PFSK-1 (cell line): ENCODE measurements around the gene ADO.

Experiments
- FOXP2 ChIP-seq: optimal IDR thresholded peaks from 2 replicates; pipeline ENCODE3; 2011; ENCODE audit warnings: borderline replicate concordance, control low read depth, inconsistent platforms; ENCODE audit not compliant: insufficient read depth; ENCODE audit errors: extremely low read length, extremely low read depth
- POLR2AphosphoS5 ChIP-seq: IDR thresholded peaks from 2 replicates; pipeline ENCODE4 v1.6.1; 2012; ENCODE audit warnings: low read depth, mild to moderate bottlenecking, control low read depth, low read length, moderate library complexity
- SIN3A ChIP-seq: IDR thresholded peaks from 2 replicates; pipeline ENCODE4 v1.6.1; 2012; ENCODE audit warnings: mild to moderate bottlenecking, low read length, moderate library complexity, borderline replicate concordance; ENCODE audit not compliant: insufficient read depth
- TAF1 ChIP-seq: IDR thresholded peaks from 2 replicates; pipeline ENCODE4 v1.6.1; 2012; ENCODE audit warnings: low read length, control low read depth, borderline replicate concordance; ENCODE audit not compliant: insufficient read depth
- TF ChIP-seq, protein P1 (sequence below), 2 experiments: IDR thresholded peaks; 2 replicates each; pipeline versions ENCODE4 v1.6.1 to v1.8.0; 2011 to 2012; ENCODE audit warnings: low read depth in 2 of 2, low read length in 2 of 2, control low read depth in 1 of 2, inconsistent platforms in 1 of 2, mild to moderate bottlenecking in 1 of 2, moderate library complexity in 1 of 2; ENCODE audit not compliant: insufficient read depth in 1 of 2

The ADO gene

DNA sequence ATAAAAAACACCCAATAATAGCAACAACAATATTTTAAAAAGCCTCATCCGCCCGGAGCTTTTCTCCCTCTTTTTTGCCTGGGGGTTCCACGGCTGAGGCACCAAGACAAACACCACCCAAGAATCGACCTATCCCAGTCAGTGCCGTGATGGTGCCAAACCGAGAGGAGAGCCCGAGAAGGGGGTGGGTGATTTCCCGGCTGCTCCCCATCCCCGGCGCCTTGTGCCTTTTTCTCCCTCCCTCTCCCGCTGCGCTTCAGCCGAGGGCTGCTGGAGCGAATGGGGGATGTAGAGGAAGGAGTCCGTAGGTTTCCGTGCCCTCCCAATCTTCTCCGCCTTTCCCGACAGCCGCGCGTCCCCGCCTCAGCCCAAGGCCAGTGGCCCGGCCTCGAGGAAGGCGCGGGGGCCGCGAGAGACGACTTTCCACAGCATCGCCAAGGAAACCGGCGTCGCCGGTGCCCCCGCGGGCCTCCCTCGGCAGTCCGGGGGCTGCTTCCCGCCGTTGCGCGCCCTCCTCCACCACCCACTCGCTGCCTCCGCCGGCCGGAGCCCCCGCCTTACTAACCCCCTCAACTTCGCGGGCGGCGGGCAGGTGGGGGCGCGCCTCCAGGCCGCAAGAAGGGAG is 10.3 kb downstream of the ADO start:
- TF ChIP-seq TAF1 (no peak), POLR2AphosphoS5 (no peak), SIN3A (no peak), FOXP2 (no peak)
- TF ChIP-seq, protein P1, sequence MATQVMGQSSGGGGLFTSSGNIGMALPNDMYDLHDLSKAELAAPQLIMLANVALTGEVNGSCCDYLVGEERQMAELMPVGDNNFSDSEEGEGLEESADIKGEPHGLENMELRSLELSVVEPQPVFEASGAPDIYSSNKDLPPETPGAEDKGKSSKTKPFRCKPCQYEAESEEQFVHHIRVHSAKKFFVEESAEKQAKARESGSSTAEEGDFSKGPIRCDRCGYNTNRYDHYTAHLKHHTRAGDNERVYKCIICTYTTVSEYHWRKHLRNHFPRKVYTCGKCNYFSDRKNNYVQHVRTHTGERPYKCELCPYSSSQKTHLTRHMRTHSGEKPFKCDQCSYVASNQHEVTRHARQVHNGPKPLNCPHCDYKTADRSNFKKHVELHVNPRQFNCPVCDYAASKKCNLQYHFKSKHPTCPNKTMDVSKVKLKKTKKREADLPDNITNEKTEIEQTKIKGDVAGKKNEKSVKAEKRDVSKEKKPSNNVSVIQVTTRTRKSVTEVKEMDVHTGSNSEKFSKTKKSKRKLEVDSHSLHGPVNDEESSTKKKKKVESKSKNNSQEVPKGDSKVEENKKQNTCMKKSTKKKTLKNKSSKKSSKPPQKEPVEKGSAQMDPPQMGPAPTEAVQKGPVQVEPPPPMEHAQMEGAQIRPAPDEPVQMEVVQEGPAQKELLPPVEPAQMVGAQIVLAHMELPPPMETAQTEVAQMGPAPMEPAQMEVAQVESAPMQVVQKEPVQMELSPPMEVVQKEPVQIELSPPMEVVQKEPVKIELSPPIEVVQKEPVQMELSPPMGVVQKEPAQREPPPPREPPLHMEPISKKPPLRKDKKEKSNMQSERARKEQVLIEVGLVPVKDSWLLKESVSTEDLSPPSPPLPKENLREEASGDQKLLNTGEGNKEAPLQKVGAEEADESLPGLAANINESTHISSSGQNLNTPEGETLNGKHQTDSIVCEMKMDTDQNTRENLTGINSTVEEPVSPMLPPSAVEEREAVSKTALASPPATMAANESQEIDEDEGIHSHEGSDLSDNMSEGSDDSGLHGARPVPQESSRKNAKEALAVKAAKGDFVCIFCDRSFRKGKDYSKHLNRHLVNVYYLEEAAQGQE (IDR thresholded peaks at IDR 0.05; ENCODE audit: insufficient read depth in 1 of 2, low read depth in 2 of 2, low read length in 2 of 2), result no peak

DNA sequence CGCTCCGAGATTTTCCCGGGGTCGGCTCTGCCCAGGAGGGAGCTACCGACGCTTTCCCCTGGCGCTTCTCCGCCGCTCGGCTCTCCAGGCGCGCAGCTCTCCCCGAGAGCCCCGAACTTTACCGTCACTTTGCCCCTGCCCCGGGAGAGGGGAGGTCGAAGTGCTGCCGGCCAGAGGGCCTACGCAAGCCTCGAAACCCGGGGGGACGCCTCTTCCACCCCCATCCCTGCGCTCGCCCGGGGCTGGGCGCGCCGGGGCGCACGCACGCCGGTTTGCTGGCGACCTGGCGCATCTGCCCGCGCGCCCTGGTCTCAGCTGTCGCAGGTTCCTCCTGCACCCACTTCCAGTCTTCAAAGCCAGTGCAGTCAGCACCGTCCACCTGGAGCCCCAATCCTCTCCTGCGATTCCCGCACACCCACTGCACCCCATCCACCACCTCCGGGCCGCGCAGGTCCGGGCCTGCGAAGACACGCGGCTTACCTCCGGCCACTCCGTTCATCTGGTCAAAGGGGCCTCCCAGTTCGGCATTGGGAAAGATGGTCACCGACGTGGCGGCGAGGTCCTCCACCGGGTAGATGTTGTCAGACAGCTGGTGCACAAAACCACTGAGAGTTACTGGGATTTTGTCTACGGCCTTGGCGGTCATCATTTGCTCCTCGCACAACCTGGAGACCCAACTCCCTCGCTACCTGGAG is 11.0 kb downstream of the ADO start:
- TF ChIP-seq, protein P1 (IDR thresholded peaks at IDR 0.05; ENCODE audit: insufficient read depth in 1 of 2, low read depth in 2 of 2, low read length in 2 of 2), result no peak
- no peak for TF ChIP-seq POLR2AphosphoS5
- no peak for TF ChIP-seq SIN3A
- TF ChIP-seq TAF1, result no peak
- no peak for TF ChIP-seq FOXP2

DNA sequence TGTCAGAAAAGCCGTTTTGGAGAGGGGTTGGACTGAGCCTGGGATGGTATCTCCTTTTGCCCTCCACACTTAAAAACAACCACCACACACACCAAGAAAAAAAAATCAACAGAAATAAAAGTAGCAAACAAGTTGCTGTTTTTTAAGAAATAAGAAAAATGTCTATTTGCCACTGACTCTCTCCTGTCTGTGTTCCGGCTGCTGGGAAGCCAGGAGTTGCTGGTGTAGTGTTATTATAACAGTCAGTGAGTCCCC is 11.5 kb downstream of the ADO start:
- no peak for TF ChIP-seq FOXP2
- no peak for TF ChIP-seq POLR2AphosphoS5
- TF ChIP-seq, protein P1 (IDR thresholded peaks at IDR 0.05; ENCODE audit: insufficient read depth in 1 of 2, low read depth in 2 of 2, low read length in 2 of 2), result no peak
- no peak for TF ChIP-seq SIN3A
- TF ChIP-seq TAF1, result no peak

DNA sequence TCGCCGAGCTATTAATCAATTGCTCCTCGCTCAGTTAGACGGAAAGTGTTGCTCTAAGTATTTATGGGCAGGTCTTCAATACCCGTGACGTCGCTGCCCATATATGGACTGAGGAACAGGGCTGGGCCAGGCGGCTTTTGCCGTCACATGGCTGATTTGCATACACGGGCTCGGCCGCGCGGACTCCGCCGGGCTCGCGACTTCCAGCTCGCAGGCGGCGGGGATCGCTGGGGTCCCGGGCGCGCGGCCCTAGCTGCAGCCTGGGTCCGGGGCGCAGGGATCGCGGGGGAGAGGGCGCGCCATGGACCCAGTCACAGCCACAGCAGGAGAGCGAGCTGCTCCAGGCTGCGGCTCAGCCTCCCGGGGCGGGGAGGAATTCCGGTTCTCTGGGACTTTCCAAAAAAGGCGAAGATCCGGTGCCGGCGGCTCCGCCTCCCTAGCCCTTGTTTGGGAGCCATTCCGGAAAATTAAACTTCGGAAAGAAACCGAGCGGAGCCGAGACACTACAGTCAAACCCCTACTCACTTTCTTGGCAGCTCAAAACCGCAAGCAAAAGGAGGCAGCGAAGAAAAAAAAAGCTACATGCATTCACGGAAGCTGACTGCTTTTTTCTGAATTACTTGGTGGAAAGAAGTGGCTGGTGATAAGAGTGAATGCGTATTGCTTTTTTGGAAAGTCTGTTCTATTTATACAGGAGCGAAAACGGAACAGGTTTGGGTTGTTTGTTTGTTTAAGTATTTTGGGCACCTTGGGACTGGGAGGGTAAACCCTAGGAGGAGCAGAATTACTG is 12.0 kb downstream of the ADO start, which contains the start of gene EGR2:
TSS of gene EGR2 (minus strand) at position 36 of the 790 bp plus-strand sequence. CDS start 337 bp downstream, outside the sequence.
- TF ChIP-seq POLR2AphosphoS5, result no peak
- TF ChIP-seq FOXP2, result no peak
- TF ChIP-seq, protein P1 (IDR thresholded peaks at IDR 0.05; ENCODE audit: insufficient read depth in 1 of 2, low read depth in 2 of 2, low read length in 2 of 2), result no peak
- TF ChIP-seq TAF1, result no peak
- no peak for TF ChIP-seq SIN3A
